Measurements from ENCODE around the gene EPB41.
"Not testable (repeated sequence)": the region's sequence is repeated elsewhere in the genome, so short reads cannot be mapped to it uniquely, and the experiment has no call there.

Gene EPB41

GRCh38 chr1:29099286-29099685 lies 184.9 kb downstream of the EPB41 start:
- Histone ChIP-seq H3K4me1 (ENCODE audit: control insufficient read depth, insufficient read depth, low read length) (peaks cover 11% of the 10 kb centered on the region), H3K9me3 (ENCODE audit: control insufficient read depth, insufficient read depth, low read depth, low read length) (no peaks in the 10 kb centered on the region), H3K4me3 (ENCODE audit: low read depth, low read length) (no peak overlapping the region), H3K27ac (ENCODE audit: extremely low read depth, low read depth, low read length) (no peak overlapping the region), H3K36me3 (ENCODE audit: control insufficient read depth in 2 of 2, insufficient read depth in 1 of 2, low read length in 2 of 2) (peaks cover 4 to 35% of the 10 kb centered on the region in 2 experiments; a peak in 2 of 3 replicates)
- CTCF ChIA-PET, result no interaction called here
- POLR2A ChIA-PET, result interaction anchor here (0.6 kb wide), 1 partner anchor 60 kb away, joined by 4 read pairs; no protein-coding TSS in a partner anchor
- TF ChIP-seq SP3 (tag by site-specific recombination; IDR thresholded peaks at IDR 0.05) (no peak), GLIS1 (tag by site-specific recombination; IDR thresholded peaks at IDR 0.05) (peak; percentile 41), ZNF121 (tag by site-specific recombination; IDR thresholded peaks at IDR 0.05) (peak; percentile 46; the same call in 1 of the 2 replicates)

GRCh38 chr1:29100487-29100886 lies 186.1 kb downstream of the EPB41 start:
- Histone ChIP-seq H3K36me3 (ENCODE audit: control insufficient read depth in 2 of 2, insufficient read depth in 1 of 2, low read length in 2 of 2) (peaks cover 4 to 32% of the 10 kb centered on the region in 2 experiments; a peak in 2 of 3 replicates), H3K9me3 (ENCODE audit: control insufficient read depth, insufficient read depth, low read depth, low read length) (no peaks in the 10 kb centered on the region), H3K4me3 (ENCODE audit: low read depth, low read length) (no peak overlapping the region), H3K4me1 (ENCODE audit: control insufficient read depth, insufficient read depth, low read length) (peaks cover 11% of the 10 kb centered on the region), H3K27ac (ENCODE audit: extremely low read depth, low read depth, low read length) (no peak overlapping the region)
- ChIA-PET POLR2A (no interaction called here), CTCF (no interaction called here)
- TF ChIP-seq TRIM28 (IDR thresholded peaks at IDR 0.05; ENCODE audit: borderline replicate concordance, low read length), result no peak
- no peak for TF ChIP-seq ZSCAN18 (tag by site-specific recombination; IDR thresholded peaks at IDR 0.05)
- TF ChIP-seq ZNF23 (tag by site-specific recombination; IDR thresholded peaks at IDR 0.05; ENCODE audit: borderline replicate concordance), result no peak
- no peak for TF ChIP-seq ZNF221 (tag by site-specific recombination; IDR thresholded peaks at IDR 0.05; ENCODE audit: borderline replicate concordance)
- TF ChIP-seq ZNF138 (tag by site-specific recombination; IDR thresholded peaks at IDR 0.05; ENCODE audit: borderline replicate concordance), result no peak
- TF ChIP-seq ZBTB21 (tag by site-specific recombination; IDR thresholded peaks at IDR 0.05), result no peak

- Histone ChIP-seq H3K4me3 (ENCODE audit: low read depth, low read length) (no peak overlapping the region), H3K4me1 (ENCODE audit: control insufficient read depth, insufficient read depth, low read length) (no peaks in the 10 kb centered on the region), H3K27ac (ENCODE audit: extremely low read depth, low read depth, low read length) (no peak overlapping the region), H3K36me3 (ENCODE audit: control insufficient read depth in 2 of 2, insufficient read depth in 1 of 2, low read length in 2 of 2) (peaks cover 6 to 27% of the 10 kb centered on the region in 2 experiments; a peak in 2 of 3 replicates), H3K9me3 (ENCODE audit: control insufficient read depth, insufficient read depth, low read depth, low read length) (no peaks in the 10 kb centered on the region)
- TF ChIP-seq ZNF146 (tag by site-specific recombination; IDR thresholded peaks at IDR 0.05), result no peak
- no peak for TF ChIP-seq ZNF366 (tag by site-specific recombination; conservative IDR thresholded peaks at IDR 0.05)
- TF ChIP-seq ZNF544 (tag by site-specific recombination; IDR thresholded peaks at IDR 0.05), result no peak
- TF ChIP-seq KLF10 (tag by site-specific recombination; IDR thresholded peaks at IDR 0.05), result no peak
- TF ChIP-seq WT1 (tag by site-specific recombination; IDR thresholded peaks at IDR 0.05), result no peak
- TF ChIP-seq ZNF501 (tag by site-specific recombination; IDR thresholded peaks at IDR 0.05), result no peak
- no peak for TF ChIP-seq TCF7L2 (IDR thresholded peaks at IDR 0.05; ENCODE audit: borderline replicate concordance, low read depth, low read length)
- peak; percentile 22; the same call in 1 of the 2 replicates for TF ChIP-seq GLIS1 (tag by site-specific recombination; IDR thresholded peaks at IDR 0.05)
- no peak for TF ChIP-seq ZNF530 (tag by site-specific recombination; IDR thresholded peaks at IDR 0.05; ENCODE audit: low read depth)
- peak; percentile 67 for TF ChIP-seq ZFHX2 (tag by site-specific recombination; conservative IDR thresholded peaks at IDR 0.05)
- TF ChIP-seq PRDM2 (tag by site-specific recombination; IDR thresholded peaks at IDR 0.05; ENCODE audit: borderline replicate concordance), result no peak
- peak; percentile 68 for TF ChIP-seq EGR2 (tag by site-specific recombination; IDR thresholded peaks at IDR 0.05; ENCODE audit: low read depth)
- ChIA-PET CTCF (no interaction called here), POLR2A (no interaction called here)
Measured at GRCh38 chr1:29105822-29106221, 191.5 kb downstream of the EPB41 start.

DNA sequence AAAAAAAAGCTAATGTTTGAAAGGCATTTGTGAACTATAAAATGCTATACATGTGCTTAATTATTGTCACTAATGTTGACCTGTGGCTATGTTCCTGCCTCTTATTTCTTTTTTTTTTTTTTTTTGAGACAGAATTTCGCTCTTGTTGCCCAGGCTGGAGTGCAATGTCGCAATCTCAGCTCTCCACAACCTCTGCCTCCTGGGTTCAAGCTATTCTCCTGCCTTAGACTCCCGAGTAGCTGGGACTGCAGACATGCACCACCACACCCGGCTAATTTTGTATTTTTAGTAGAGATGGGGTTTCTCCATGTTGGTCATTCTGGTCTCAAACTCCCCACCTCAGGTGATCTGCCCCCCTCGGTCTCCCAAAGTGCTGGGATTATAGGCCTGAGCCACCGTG lies 193.7 kb downstream of the EPB41 start:
- ChIA-PET CTCF (interaction anchor here (1.0 kb wide), 1 partner anchor 9 kb away, joined by 7 read pairs; no protein-coding TSS in a partner anchor), POLR2A (interaction anchor here (0.7 kb wide), 1 partner anchor 24 kb away, joined by 4 read pairs; no protein-coding TSS in a partner anchor)
- H3K9me3 ChIP-seq (ENCODE audit: control insufficient read depth, insufficient read depth, low read depth, low read length); H3K4me3 ChIP-seq (ENCODE audit: low read depth, low read length); H3K27ac ChIP-seq (ENCODE audit: extremely low read depth, low read depth, low read length); H3K4me1 ChIP-seq (ENCODE audit: control insufficient read depth, insufficient read depth, low read length): not testable (repeated sequence)
- peaks cover 4 to 28% of the 10 kb centered on the region in 2 experiments; a peak in 2 of 3 replicates for H3K36me3 ChIP-seq (ENCODE audit: control insufficient read depth in 2 of 2, insufficient read depth in 1 of 2, low read length in 2 of 2)
